Keratinocyte (primary cell): ENCODE data around the gene MRPL52. TPM values are rescaled to one million over a fixed set of nuclear protein-coding genes. Genes with fewer than 3 reads are reported as not detected.

Source experiments
- DNase-seq: peaks from one replicate; pipeline ENCODE4 v3.0.0-alpha.2; 2011; ENCODE audit warnings: low read depth, missing footprints, low spot score
- FAIRE-seq: peaks from 2 replicates; lab custom pipeline; 2011; peaks lifted over from hg19 to GRCh38; lab: Jason Lieb, UNC
- H2AFZ ChIP-seq: 2 replicates; pipeline ENCODE4 v1.6.0; 2012; ENCODE audit warnings: low read length, control low read depth, inconsistent platforms; ENCODE audit not compliant: control insufficient read depth
- H3K27ac ChIP-seq: 2 replicates; pipeline ENCODE4 v1.5.1; 2011; ENCODE audit warnings: low read length; ENCODE audit not compliant: control insufficient read depth, insufficient read depth
- H3K27me3 ChIP-seq: 3 replicates; pipeline ENCODE4 v1.6.0; 2011; ENCODE audit warnings: low read length; ENCODE audit not compliant: control insufficient read depth, insufficient read depth; ENCODE audit errors: extremely low read depth
- H3K36me3 ChIP-seq, 2 experiments: 2 replicates in 1 of 2; 3 replicates in 1 of 2; pipeline ENCODE4 v1.5.1; 2011; ENCODE audit warnings: low read length in 2 of 2, mild to moderate bottlenecking in 1 of 2; ENCODE audit not compliant: control insufficient read depth in 2 of 2, insufficient read depth in 2 of 2; ENCODE audit errors: extremely low read depth in 1 of 2
- H3K4me1 ChIP-seq: 3 replicates; pipeline ENCODE4 v1.5.1; 2011; ENCODE audit warnings: low read length; ENCODE audit not compliant: control insufficient read depth, insufficient read depth; ENCODE audit errors: extremely low read depth
- H3K4me2 ChIP-seq: 3 replicates; pipeline ENCODE4 v1.6.0; 2011; ENCODE audit warnings: low read depth, low read length; ENCODE audit not compliant: control insufficient read depth, insufficient read depth; ENCODE audit errors: extremely low read depth
- H3K4me3 ChIP-seq, 3 experiments: fragments of 200-600 bp in 1 of 3; sonication (generic) in 1 of 3; 2 replicates in 2 of 3; 3 replicates in 1 of 3; pipeline ENCODE4 v1.5.1; 2011 to 2016; ENCODE audit warnings: low read length in 3 of 3, mild to moderate bottlenecking in 3 of 3, control low read depth in 2 of 3, inconsistent platforms in 1 of 3, low read depth in 1 of 3, mixed read lengths in 1 of 3, mixed run types in 1 of 3, moderate library complexity in 1 of 3; ENCODE audit not compliant: control insufficient read depth in 2 of 3, insufficient read depth in 2 of 3; ENCODE audit errors: extremely low read depth in 1 of 3
- H3K79me2 ChIP-seq: 2 replicates; pipeline ENCODE4 v1.6.0; 2012; ENCODE audit warnings: low read length; ENCODE audit not compliant: control insufficient read depth, insufficient read depth
- H3K9ac ChIP-seq: 3 replicates; pipeline ENCODE4 v1.6.0; 2011; ENCODE audit warnings: low read length; ENCODE audit not compliant: control insufficient read depth, insufficient read depth; ENCODE audit errors: extremely low read depth
- H3K9me1 ChIP-seq: 3 replicates; pipeline ENCODE4 v1.6.0; 2011; ENCODE audit warnings: low read length; ENCODE audit not compliant: control insufficient read depth, insufficient read depth; ENCODE audit errors: extremely low read depth
- H3K9me3 ChIP-seq: 2 replicates; pipeline ENCODE4 v1.5.1; 2012; ENCODE audit warnings: low read depth, low read length; ENCODE audit not compliant: control insufficient read depth
- H4K20me1 ChIP-seq: 3 replicates; pipeline ENCODE4 v1.6.0; 2011; ENCODE audit warnings: low read length; ENCODE audit not compliant: control insufficient read depth, insufficient read depth; ENCODE audit errors: extremely low read depth
- CTCF ChIP-seq, 3 experiments: IDR thresholded peaks in 1 of 3; conservative IDR thresholded peaks in 1 of 3; optimal IDR thresholded peaks in 1 of 3; 2 replicates in 2 of 3; 3 replicates in 1 of 3; pipeline versions ENCODE3 to v1.5.1; 2011; ENCODE audit warnings: low read length in 3 of 3, mild to moderate bottlenecking in 3 of 3, moderate library complexity in 2 of 3, control low read depth in 1 of 3, inconsistent platforms in 1 of 3; ENCODE audit not compliant: insufficient read depth in 2 of 3; ENCODE audit errors: extremely low read depth in 1 of 3
- EZH2 ChIP-seq: IDR thresholded peaks from one replicate; pipeline ENCODE4 v1.6.1; 2012; ENCODE audit warnings: inconsistent platforms, mild to moderate bottlenecking, low read length, moderate library complexity
- dilution Hi-C: fragments of 300-500 bp; cut with MboI; formaldehyde crosslinking; loops from one replicate; pipeline ENCODE4 v1.7.0; 2020; ENCODE audit warnings: low sequenced_read_pairs; ENCODE audit not compliant: extremely low pct_ligation_motif_present
- polyA plus RNA-seq, 5 experiments: library from polyadenylated mRNA; depleted of rRNA in 3 of 5; stranded (reverse) in 3 of 5; stranded (forward) in 1 of 5; unstranded in 1 of 5; fragments of >200 nt; gene quantifications; 1 replicate in 1 of 5; 2 replicates in 3 of 5; 3 replicates in 1 of 5; pipeline versions ENCODE4 v1.2.1 to v1.2.3, GENCODE V29; 2011 to 2012; ENCODE audit warnings: missing spikeins in 2 of 5, low read depth in 1 of 5, low replicate concordance in 1 of 5

Gene MRPL52
- polyA plus RNA-seq, 1 donor (not counting 4 experiments of a cell fraction or from before 2014, with no cell fraction given) = 104 TPM

GRCh38 chr14:22848351-22849164, 18.9 kb downstream of the MRPL52 start:
- H3K4me2 ChIP-seq = peak overlapping the region; percentile 69
- no peaks in the 10 kb centered on the region for H4K20me1 ChIP-seq
- H2AFZ ChIP-seq = no peak overlapping the region
- no peaks in the 10 kb centered on the region for H3K9me1 ChIP-seq
- H3K9me3 ChIP-seq = no peaks in the 10 kb centered on the region
- H3K36me3 ChIP-seq = peaks cover 28 to 34% of the 10 kb centered on the region in 2 experiments
- peak overlapping the region; percentile 67 for H3K9ac ChIP-seq
- peak overlapping the region; percentile 84 for H3K27ac ChIP-seq
- peak overlapping the region in 1 of 3 experiments; percentile 18 for H3K4me3 ChIP-seq
- no peak for DNase-seq
- dilution Hi-C loops = no loop called here
- no peak for TF ChIP-seq EZH2
- TF ChIP-seq CTCF (optimal IDR thresholded peaks at IDR 0.05 in 1 of 3, IDR thresholded peaks at IDR 0.05 in 1 of 3, conservative IDR thresholded peaks at IDR 0.05 in 1 of 3; ENCODE audit: extremely low read depth in 1 of 3, insufficient read depth in 2 of 3, low read length in 3 of 3) = no peak
- peaks cover 77% of the 10 kb centered on the region for H3K4me1 ChIP-seq
- FAIRE-seq = peak; percentile 67
- no peaks in the 10 kb centered on the region for H3K27me3 ChIP-seq
- peaks cover 13% of the 10 kb centered on the region for H3K79me2 ChIP-seq

GRCh38 chr14:22849212-22849819, 19.6 kb downstream of the MRPL52 start:
- Histone ChIP-seq H3K9me3 (no peaks in the 10 kb centered on the region), H3K79me2 (peaks cover 9% of the 10 kb centered on the region), H3K4me1 (peaks cover 77% of the 10 kb centered on the region), H3K9me1 (no peaks in the 10 kb centered on the region), H2AFZ (no peak overlapping the region), H3K9ac (peak overlapping the region; percentile 67), H3K27me3 (no peaks in the 10 kb centered on the region), H4K20me1 (no peaks in the 10 kb centered on the region), H3K4me2 (peak overlapping the region; percentile 69), H3K27ac (peak overlapping the region; percentile 84), H3K4me3 (no peak overlapping the region), H3K36me3 (peaks cover 26 to 27% of the 10 kb centered on the region in 2 experiments)
- TF ChIP-seq EZH2 = no peak
- no peak for TF ChIP-seq CTCF (optimal IDR thresholded peaks at IDR 0.05 in 1 of 3, IDR thresholded peaks at IDR 0.05 in 1 of 3, conservative IDR thresholded peaks at IDR 0.05 in 1 of 3; ENCODE audit: extremely low read depth in 1 of 3, insufficient read depth in 2 of 3, low read length in 3 of 3)
- no peak for FAIRE-seq
- DNase-seq = no peak
- dilution Hi-C loops = no loop called here
